Posterior cingulate gyrus (tissue), 11 donors: ENCODE results near the gene SPATA13.
"Not testable (repeated sequence)": the region's sequence is repeated elsewhere in the genome, so short reads cannot be mapped to it uniquely, and the experiment has no call there.

ENCODE experiments used
- DNase-seq, 10 donors: peaks; one replicate each; pipeline versions ENCODE4 v3.0.0 to v3.0.0-alpha.2; 2020 to 2021; ENCODE audit warnings: mixed read lengths in 3 of 10
- intact Hi-C: fragments of 100-400 bp; cut with DNase I; formaldehyde crosslinking; loops from one replicate; pipeline ENCODE4 v1.15.1; 2023

Gene SPATA13

GRCh38 chr13:24339937-24340607 is 179.6 kb downstream of the SPATA13 start:
- peak in 1 of 10 donors; percentile 76 for DNase-seq
- intact Hi-C loops: no loop called here

GRCh38 chr13:24340608-24340955 is 180.1 kb downstream of the SPATA13 start:
- intact Hi-C loops: no loop called here
- peak in 1 of 10 donors; percentile 66 for DNase-seq

- DNase-seq: peak in 1 of 10 donors; percentile 12
- intact Hi-C loops: no loop called here
These were observed 180.9 kb downstream of the SPATA13 start for GRCh38 chr13:24341439-24341838.

- intact Hi-C loops: no loop called here
- peak in 1 of 10 donors; percentile 21 for DNase-seq
These were observed 187.9 kb downstream of the SPATA13 start for GRCh38 chr13:24348385-24348784.

- intact Hi-C loops: no loop called here
- DNase-seq: peak in 1 of 10 donors; percentile 52
These were observed 188.4 kb downstream of the SPATA13 start for GRCh38 chr13:24348797-24349515.

- DNase-seq: peak in 1 of 10 donors; percentile 28
These were observed 189.5 kb downstream of the SPATA13 start for GRCh38 chr13:24349778-24350664.

GRCh38 chr13:24351423-24351822 is 190.9 kb downstream of the SPATA13 start:
- intact Hi-C loops: no loop called here
- no peak for DNase-seq

More at GRCh38 chr13:24349778-24350664, 189.5 kb downstream of the SPATA13 start:
- intact Hi-C loops: not testable (repeated sequence)

- intact Hi-C loops: no loop called here
- peak in 1 of 10 donors; percentile 27 for DNase-seq
These were observed 193.2 kb downstream of the SPATA13 start for GRCh38 chr13:24353736-24354135.

- peak in 1 of 10 donors; percentile 61 for DNase-seq
- intact Hi-C loops: no loop called here
These were observed 194.6 kb downstream of the SPATA13 start for GRCh38 chr13:24355103-24355502.

- intact Hi-C loops: no loop called here
- no peak for DNase-seq
These were observed 195.8 kb downstream of the SPATA13 start for GRCh38 chr13:24356270-24356669.
